GM19467 (cell line): ENCODE measurements around the gene ARHGAP26.

Source experiments
- ATAC-seq: cut with Tn5 transposase; IDR thresholded peaks from one replicate; pipeline ENCODE4 v1.9.1; 2021; ENCODE audit warnings: mild to moderate bottlenecking, moderate library complexity; ENCODE audit not compliant: unreplicated experiment

ARHGAP26 gene

DNA sequence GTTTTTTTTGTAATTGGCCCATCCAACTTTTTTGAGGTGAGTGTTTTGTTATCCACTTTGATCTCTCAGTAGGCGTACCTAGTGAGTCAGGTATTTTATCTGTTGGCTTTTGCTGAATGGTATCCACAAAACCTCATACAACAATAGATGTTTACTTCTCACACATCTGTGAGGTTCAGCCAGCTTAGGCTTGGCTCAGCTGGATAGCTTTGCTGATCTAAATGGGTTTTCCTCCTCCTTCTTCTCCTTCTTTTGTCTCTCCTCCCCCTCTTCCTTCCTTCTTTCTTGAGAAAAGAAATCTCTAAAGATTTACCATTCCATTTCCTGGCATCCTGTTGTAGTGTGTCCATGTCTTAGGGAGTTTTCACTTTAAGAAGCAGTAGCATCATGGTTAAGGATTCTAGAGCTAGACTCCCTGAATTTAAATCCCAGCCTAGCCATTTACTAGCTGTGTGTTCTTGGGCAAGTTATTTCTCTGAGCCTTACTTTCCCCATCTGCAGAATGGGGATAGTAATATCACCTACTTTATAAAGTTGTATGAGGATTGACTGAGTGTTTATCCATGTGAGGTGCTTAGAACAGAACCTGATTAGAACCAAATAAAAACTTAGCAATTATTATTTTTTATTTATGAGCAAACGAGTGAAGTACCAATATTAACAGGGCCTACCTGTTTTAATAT is 126.3 kb downstream of the ARHGAP26 start:
- no peak for ATAC-seq

DNA sequence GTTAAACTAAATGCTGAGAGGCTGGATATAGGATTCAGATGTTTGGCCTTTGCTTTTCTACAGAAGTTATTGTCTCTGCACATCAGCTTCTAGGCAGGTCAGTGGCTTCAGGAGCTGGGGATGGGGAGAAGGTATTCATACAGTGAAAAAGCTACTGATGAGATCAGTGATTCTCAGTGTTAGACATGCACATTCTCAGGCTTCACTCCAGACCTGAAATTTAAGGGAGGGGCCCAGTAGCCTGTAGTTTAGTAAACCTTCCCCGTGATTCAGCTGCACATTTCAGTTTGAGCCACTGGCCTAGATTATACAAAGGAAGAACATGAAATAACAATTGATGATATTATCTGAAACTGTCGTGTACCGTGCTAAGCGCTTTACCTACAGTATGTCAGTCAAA is 127.2 kb downstream of the ARHGAP26 start:
- no peak for ATAC-seq

DNA sequence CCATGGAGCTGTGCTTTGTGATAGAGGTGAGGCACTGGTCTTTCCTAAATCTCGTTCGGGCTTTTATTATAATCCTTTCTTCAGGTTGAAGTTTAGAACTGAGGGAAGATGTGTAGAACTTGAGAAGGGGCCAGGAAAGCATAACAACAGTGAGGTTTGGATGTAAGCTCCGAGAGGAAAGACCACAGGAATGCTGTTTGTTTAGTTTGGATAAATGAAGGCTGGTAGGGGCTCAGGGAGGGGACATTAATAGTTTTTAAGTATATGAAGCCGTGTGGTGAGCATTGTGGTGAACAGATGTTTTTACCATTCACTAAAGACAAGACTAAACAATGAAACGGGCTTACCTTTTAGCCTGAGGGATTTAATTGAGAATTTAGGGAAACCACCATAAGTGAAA is 130.8 kb downstream of the ARHGAP26 start:
- ATAC-seq: no peak

DNA sequence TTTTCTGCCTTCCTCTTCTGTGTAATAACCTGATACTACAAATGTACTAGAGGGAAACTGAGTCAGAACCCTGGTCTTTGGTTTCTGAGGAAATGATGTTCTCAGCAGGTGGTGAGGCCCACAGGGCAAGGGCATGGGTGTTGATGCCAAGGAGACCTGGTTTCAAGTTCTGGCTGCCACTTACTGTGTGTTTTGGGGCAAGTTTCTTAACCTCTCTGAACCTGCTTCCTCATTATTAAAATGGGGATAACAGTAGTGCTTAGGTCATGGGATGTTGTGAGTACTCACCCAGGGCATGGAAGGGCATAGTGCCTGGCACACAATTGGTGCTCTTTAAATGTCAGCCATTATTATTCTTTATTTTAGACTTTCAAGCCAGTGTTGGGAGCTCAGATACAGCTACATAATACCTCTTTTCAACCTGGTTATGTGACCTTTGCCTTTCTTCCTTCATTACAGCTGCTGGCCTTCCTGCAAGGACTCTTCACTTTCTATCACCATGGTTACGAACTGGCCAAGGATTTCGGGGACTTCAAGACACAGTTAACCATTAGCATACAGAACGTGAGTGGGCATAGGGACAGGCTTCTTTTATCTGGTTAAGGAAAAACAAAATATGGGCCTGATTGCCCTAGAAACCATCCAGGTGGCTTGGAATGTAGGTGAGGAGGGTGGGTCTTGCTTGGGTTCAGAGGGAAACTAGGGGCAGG is 131.5 kb downstream of the ARHGAP26 start:
- no peak for ATAC-seq

DNA sequence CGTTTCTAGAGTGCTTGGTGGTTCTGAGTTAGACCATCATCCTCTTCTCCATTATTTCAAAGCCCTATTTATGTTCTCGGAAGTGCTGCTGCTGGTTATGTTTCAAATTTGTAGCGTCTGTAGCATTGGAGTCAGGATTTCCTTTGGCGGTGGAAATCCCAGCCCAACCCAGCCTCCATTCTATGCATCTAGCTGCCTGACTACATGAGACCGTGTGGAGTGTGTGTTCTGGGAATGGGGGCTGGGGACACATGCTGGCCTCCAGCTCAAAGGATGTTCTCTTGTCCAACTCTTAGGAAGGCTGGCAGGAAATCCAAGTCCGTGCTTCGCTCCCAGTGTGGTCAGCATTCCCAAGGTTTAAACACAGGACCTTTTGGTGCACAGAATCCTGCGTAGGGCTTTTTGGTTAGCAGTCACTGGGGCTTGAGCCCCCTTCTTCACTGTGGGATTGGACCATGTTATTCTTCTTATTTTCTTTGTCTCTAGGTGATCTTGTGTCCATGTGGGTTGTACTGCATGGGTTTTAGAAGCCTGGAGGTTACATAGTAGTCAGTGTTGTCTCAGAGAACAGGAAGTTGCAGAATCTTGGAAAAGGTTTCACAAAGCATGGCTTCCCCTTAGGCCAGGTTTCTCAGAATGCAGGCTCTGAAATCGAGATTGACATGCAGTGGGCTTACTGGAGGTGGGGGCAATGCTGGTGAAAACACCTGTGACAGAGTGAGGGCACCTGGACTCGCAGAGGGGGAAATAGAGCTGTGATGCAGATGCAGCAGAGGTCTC is 132.2 kb downstream of the ARHGAP26 start:
- ATAC-seq: no peak

DNA sequence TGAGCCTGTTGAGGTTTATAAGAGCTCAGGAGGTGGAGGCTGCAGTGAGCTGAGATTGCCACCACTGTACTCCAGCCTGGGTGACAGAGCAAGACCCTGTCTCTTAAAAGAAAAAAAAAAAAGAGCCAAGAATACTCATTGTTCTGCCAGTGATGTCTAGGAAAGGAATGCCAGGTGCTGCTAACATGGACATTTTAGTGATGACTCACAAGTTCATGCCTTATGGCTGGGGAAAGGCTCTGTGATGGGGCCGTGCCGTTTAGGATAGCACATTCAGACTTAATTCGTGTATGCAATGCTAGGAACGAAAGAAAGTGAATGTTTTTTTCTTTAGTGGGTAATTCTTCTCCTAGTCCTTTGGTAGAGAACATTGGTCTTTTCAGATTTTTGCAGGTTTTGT is 134.2 kb downstream of the ARHGAP26 start:
- ATAC-seq: no peak

DNA sequence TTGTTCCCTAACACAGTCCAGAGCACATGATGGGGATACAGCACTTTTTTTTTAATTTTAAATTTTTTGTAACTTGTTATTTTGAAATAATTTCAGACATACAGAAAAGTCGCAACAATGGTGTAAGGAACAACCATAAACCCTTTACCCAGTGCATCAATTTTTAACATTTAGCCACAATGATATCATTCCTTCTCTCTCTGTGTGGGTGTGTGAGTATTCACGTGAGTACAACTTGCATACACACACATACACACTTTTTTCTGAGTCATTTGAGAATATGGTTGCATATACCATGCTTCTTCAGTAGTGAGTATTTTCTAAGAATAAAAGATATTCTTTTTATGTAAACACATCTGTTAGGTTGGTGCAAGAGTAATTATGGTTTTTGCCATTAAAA is 135.2 kb downstream of the ARHGAP26 start:
- ATAC-seq: no peak

GRCh38 chr5:142906863-142907671 is 136.9 kb downstream of the ARHGAP26 start:
- ATAC-seq: no peak

- ATAC-seq: no peak
These were observed 138.5 kb downstream of the ARHGAP26 start for GRCh38 chr5:142908659-142909058.

- ATAC-seq: no peak
These were observed 140.0 kb downstream of the ARHGAP26 start for GRCh38 chr5:142910128-142910527.

GRCh38 chr5:142911170-142911569 is 141.0 kb downstream of the ARHGAP26 start:
- no peak for ATAC-seq

DNA sequence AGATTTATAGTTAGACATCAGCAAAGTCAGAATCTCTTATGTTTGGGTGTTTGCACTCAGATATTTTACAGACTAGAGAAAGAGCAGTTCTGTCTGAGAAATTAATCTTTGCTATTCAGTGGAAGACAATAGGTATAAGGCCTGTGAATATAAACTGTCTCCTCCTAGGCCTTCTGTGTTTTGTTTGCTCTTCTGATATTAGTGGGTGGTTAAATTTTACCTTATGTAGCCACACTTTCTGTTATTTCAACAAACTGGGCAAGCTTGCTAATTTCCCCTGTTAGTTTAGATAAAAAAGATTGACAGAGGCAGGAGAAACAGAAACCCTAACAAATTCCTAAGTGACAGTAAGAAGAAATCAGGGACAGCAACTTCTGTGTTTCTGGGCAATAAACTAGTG is 141.6 kb downstream of the ARHGAP26 start:
- ATAC-seq: no peak

- no peak for ATAC-seq
These were observed 143.7 kb downstream of the ARHGAP26 start for GRCh38 chr5:142913728-142914338.

DNA sequence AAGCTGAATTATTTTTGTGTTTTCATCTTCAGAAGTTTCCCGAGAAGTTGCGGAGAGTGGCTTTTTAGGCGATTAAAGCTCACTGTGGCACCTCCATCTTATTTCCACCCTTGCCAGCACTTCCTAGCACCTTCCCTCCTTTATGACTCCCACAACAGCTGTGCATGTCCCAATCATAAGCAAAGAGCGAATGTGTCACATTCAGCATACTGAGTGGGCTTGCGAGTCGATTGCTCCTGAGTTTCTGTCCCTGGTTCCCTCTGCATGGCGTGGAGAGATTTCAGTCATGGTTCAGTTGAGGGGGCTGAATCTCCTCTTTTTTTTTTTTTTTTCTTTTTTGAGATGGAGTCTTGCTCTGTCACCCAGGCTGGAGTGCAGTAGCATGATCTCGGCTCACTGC is 144.9 kb downstream of the ARHGAP26 start:
- ATAC-seq: no peak

- ATAC-seq: peak; percentile 88
These were observed 145.7 kb downstream of the ARHGAP26 start for GRCh38 chr5:142915813-142916424.

DNA sequence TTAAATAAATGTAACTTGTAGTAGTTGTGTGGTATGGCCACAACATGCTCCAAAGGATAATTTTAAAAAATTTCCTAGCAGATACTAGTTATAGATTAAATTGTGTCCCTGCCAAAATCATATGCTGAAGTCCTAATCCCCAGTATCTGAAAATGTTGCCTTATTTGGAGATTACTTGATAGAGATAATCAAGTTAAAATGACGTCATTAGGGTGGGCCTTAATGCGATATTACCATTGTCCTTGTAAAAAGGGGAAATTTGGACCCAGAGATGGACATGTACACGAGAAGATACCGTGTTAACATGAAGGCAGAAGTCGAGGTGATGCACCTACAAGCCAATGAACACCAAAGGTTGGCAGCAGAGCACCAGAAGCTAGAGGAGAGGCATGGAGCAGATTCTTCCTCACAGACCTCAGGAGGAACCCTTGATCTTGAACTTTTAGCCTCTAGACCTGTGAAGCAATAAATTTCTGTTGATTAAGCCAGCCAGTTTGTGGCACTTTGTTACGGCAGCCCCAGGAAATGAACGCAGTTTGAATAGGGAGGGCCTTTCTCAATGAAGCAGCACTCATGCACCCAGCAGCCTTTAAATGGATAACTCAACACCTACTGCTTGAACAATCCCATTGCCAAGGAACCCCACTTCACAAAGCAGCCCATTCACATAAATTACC is 148.9 kb downstream of the ARHGAP26 start:
- ATAC-seq: no peak

GRCh38 chr5:142920849-142921612 is 150.9 kb downstream of the ARHGAP26 start:
- no peak for ATAC-seq

DNA sequence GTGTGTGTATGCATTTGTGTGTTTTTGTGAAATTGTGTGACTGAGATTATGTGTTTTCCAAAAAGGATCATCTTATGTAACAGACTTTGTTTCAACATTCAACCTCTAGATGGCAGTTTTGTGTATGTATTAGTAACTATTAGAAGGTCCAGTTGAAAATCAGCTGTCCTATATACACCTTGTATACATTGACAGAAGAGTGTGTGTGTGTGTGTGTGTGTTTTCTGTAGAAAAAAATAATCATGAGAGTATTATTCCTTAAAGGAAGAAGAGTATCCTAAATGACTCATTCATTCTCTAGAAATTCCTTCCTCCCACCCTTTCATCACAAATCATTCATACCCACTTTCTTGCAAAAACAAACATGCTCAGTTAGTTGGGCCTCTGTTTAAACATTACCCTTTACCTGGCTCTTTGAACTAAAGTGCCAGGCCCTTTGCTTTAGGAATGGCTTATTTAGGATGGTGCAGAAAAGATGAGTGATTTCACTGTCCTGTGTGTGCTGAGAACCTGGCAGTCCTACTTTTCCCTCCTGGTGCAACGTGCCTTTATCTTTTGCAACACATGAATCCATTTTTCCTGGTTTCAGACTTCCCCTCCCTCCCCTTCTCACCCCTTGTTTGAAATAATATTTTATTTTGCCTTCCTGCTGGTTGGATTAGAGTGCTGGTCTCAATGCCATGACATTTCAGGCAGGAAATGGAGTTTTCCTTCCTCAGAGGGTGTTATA is 152.2 kb downstream of the ARHGAP26 start:
- ATAC-seq: peak; percentile 54
